HuH-7.5 (cell line): Measurements from ENCODE around the gene PTX4.

ENCODE experiments used
- DNase-seq: peaks from one replicate; pipeline ENCODE4 v3.0.0; 2011; ENCODE audit warnings: low spot score

PTX4 gene

DNA sequence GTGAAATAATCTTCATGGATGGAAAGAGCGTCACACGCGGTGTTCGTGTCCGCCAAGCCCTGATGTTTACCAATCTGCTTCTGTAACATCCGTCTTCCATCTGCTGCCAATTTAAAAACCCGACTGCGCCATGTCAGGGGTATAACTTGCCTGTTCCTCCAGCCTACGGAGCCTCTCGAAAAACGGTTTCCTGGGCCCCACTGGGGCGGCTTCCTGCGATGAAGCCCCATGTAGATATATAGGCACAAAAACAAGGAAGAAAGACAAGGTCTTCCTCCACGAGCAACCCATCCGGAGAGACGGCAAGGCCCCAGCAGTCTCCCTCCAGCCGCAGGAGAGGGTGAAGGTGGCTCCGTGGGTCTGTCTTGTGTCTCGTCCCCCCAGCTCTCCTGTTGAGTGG is at the start of gene PTX4:
Gene PTX4, minus strand, starts transcription at position 326 of the 400 bp plus-strand sequence. Its CDS starts 35 bp downstream, at position 291.
- no peak for DNase-seq

GRCh38 chr16:1537763-1538289 is 49.1 kb upstream of the PTX4 start:
- no peak for DNase-seq

- DNase-seq, result no peak
These were observed 48.4 kb upstream of the PTX4 start for GRCh38 chr16:1537138-1537577.

DNA sequence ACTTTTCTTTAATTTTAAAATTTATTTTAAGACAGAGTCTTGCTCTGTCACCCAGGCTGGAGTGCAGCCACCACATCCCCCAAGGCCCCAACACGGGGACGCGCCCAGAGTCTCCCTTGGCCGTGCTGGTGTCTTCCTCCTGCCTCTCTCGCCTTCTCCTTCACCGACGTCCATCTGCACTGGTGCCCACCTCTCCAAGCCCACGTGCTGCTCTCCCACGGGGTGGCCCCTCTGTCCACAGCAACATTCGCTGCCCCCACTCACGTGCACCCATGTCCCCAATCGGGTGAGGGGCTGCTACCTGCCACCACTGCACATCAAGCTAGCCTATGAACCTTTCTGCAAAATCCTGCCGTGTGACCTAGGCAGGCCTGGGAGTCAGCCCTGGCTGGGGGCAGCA is 47.9 kb upstream of the PTX4 start:
- no peak for DNase-seq

DNA sequence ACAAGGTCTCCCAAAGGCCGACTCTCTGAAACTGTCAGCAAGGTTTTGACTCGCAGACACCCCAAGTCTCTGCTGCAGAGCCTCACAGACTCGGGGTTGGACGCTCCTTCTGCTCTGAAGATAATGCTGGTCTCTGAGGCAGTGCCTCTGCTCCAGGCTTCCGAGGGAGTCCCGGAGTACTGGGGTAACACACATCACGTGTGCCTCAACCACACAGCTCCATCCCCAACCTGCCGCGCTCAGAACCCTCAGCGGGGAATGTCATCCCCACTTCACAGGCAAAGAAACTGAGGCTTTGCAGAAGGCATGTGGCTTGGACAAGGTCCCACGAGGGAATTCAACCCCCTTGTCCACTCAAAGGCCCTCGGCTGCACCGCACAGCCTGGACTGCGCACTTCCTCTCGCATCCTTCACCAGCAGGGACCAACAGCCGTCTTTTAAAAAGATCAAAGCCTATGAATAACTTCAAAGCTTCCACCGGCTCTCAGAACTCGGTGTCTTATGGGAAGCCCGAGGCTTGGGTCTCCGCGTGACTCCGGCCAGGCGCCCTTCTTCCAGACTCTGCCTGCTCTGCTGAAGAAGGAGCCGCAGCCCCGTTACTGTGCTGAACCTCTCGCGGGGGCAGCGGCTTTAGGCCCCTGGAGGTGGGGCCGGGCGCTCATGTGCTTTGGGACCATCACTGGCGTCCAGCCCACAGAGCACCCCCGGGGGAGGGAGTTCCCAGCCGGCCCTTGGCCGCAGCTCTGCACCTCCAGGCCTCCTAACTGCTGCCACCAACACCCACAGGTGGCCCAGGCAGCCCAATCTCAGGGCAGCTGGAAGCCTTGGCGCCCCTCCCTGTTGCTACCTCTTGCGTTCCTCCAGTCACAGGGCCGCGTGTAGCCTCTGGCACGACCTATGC is 46.9 kb upstream of the PTX4 start:
- DNase-seq, result no peak

- no peak for DNase-seq
These were observed 45.6 kb upstream of the PTX4 start for GRCh38 chr16:1534021-1535020.

DNA sequence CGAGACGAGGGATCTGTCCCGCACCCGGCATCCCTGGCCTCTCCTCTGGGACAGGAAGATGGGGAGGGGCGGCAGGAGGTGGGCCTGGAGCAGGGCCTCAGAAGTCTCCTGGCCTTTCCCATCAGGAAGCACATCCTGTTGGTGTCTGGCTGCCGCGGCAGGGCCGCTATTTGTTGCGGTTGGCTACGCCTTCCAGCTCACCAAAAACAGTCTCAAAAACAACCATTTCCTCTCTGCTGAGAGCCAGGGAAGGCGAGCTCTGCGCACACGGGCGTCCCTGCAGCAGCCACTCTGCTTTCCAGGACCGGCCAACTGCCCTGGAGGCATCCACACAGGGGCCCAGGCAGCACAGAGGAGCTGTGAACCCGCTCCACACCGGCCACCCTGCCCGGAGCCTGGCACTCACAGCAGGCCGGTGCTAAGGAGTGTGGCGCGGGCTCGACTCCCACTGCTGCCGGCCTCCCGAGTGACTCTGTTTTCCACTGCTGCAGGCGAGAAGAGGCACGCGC is 44.8 kb upstream of the PTX4 start, which contains the start of gene TMEM204:
Gene TMEM204, plus strand, starts transcription at position 224 of the 509 bp plus-strand sequence. CDS start 610 bp downstream, outside the sequence.
- no peak for DNase-seq

- no peak for DNase-seq
These were observed 44.0 kb upstream of the PTX4 start for GRCh38 chr16:1532771-1533170.

DNA sequence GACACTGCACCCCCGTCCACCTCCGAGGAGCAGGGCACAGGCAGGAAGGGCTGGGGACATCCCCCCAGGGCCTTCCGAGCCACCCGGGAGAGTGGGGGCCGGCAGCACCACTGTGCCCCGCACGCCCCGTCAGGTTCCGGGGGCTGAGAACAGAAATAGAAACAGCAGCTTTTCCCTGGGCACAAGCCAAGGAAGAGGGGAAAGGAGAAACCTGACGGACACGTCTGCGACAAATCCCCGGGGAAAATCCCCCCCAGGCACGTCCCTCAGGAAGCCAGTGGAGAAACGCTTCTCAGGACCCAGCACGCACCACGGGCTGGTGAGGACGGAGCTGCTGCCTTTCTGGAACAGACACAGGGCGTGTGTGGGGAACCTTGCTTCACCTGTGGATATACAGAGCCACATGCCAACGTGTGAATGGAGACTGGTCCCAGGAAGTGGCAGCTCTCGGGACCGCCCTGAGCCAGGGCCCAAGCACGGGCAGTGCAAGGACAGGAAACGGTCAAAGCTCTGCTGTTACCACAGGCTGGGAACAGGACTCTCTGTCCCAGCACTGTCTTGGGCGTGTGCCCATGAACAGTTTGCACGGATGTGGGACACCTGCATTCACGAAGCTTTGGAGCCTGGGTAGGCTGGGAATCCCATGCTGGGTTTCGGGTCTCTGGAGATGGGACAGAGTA is 43.5 kb upstream of the PTX4 start:
- no peak for DNase-seq

- DNase-seq, result no peak
These were observed 42.8 kb upstream of the PTX4 start for GRCh38 chr16:1531638-1531910.

GRCh38 chr16:1530883-1531637 is 42.3 kb upstream of the PTX4 start:
- DNase-seq, result no peak

DNA sequence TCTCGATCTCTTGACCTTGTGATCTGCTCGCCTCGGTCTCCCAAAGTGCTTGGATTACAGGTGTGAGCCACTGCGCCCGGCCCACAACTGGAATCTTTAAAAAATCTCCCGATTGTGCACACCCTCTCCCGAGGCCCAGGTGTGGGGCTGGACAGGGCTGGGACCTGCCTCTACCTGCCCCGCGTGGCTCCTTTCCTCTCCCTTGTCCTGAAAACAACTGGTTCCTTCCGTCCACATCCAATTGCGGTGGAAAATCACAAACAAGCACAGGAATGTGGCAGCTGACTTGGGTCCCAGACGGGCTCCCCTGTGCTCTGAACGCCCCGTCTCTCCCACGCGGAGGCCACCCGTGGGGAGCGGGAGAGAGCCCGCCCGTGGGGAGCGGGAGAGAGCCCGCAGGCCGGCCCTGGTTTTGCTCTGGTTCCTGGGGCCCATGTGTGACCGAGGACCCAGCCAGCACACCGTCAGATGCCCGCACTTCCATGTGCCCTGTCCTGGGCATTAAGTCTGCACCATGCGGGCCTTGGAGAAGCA is 41.7 kb upstream of the PTX4 start:
- no peak for DNase-seq

GRCh38 chr16:1528921-1529537 is 40.3 kb upstream of the PTX4 start:
- DNase-seq, result no peak

GRCh38 chr16:1527836-1528811 is 39.4 kb upstream of the PTX4 start:
- no peak for DNase-seq

- no peak for DNase-seq
These were observed 38.1 kb upstream of the PTX4 start for GRCh38 chr16:1526608-1527555.

DNA sequence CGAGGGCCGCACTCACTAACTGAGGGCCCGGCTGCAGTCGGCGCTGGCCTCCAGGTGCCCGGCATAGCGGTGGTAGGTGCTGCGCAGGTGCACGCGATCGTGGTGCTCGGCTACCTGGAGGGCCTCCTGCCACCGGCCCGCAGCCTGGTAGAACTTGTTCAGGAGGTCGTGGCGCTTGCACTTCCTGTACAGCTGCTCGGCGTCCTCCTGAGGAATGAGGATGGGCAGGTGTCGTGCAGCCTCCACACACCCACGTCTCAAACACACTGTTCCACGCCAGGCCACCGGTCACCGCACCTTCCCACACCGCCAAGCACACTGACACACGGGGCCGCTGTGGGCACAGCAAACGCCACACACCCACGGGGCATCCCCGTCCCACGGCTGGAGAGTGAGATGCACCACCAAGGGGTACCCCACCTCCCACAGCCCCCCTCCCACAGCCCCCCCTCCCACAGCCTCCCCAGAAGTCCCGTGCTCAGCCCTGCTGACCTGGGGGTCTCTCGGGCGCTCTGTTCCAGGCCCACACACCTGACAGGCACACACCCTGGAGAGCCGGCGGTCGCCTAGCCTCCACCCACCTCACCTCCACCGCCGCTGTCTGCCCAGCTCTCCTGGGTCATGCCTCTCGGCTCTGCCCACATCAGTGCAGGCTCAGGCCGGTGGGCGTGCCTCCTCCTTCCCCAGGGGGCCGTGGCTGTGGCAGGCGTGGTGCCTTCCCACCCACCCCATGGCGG is 37.3 kb upstream of the PTX4 start:
- no peak for DNase-seq

DNA sequence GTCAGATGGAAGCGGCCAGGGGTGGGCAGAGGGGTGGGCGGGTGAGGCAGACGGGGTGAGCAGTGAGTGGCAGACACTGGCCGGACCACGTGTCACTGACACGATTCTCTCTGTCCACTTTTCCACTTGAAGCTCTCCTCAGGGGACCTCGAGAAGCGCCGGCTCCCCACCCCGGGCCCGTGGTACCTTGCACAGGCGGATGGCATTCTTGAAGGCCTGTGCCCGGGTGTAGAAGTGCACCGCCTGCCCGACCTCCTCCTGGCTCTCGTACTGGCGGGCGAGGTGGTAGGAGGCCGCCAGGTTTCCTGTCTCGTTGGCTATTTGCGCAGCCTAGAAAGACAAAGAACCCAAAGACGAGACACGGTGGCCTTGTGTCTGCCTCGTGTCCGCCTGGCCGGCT is 35.6 kb upstream of the PTX4 start:
- DNase-seq, result no peak
